Measurements from ENCODE around the gene SGPP2. TPM values are rescaled to one million over a fixed set of nuclear protein-coding genes. Genes with fewer than 3 reads are reported as not detected.

The SGPP2 gene
- total RNA-seq, 1 experiment from 2014 or later: not detected

GRCh38 chr2:222525811-222526210 is 101.5 kb downstream of the SGPP2 start:
- DNase-seq (ENCODE audit: low read depth): no peak

DNA sequence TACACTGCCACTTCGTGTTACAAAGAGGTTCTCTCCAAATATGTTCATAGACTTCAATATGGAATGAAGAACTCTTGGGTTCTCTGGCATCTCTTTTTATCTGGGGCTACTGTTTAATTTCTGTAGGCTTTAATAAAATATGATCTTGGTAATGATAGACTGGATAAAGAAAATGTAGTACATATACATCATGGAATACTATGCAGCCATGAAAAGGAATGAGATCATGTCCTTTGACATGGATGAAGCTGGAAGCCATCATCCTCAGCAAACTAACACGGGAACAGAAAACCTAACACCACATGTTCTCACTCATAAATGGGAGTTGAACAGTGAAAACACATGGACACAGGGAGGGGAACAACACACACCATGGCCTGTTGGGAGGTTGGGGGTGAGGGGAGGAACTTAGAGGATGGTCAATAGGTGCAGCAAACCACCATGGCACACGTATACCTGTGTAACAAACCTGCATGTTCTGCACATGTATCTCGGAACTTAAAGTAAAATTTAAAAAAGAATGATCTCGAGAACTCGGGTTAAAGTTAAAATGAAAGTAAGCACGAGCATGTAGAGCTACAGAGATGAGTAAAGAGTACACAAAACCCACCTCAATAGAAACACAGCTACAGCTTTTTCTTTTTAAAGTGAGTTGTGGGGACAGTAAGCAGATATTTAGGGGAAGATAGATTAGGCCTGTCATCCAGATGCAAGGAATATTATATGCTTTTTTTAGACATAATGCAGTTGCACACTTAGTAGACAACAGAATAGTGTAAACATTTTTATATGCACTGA is 102.3 kb downstream of the SGPP2 start:
- no peak for DNase-seq (ENCODE audit: low read depth)

GRCh38 chr2:222532315-222532714 is 108.0 kb downstream of the SGPP2 start:
- no peak for DNase-seq (ENCODE audit: low read depth)

- no peak for DNase-seq (ENCODE audit: low read depth)
Observed at GRCh38 chr2:222535477-222535876, 111.1 kb downstream of the SGPP2 start.

DNA sequence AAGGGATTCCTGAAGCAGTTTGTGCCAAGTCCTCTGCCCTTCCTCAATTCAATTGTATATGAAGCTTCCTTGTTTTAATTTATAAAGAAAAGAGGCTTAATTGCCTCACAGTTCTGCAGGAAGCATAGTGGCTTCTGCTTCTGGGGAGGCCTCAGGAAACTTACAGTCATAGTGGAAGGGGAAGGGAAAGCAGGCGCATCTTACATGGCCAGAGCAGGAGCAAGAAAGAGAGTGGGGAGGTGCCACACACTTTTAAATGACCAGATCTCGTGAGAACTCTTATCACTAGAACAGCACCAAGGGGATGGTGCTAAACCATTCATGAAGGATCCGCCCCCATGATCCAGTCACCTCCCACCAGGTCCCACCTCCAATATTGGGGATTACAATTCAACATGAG is 114.2 kb downstream of the SGPP2 start:
- no peak for DNase-seq (ENCODE audit: low read depth)

DNA sequence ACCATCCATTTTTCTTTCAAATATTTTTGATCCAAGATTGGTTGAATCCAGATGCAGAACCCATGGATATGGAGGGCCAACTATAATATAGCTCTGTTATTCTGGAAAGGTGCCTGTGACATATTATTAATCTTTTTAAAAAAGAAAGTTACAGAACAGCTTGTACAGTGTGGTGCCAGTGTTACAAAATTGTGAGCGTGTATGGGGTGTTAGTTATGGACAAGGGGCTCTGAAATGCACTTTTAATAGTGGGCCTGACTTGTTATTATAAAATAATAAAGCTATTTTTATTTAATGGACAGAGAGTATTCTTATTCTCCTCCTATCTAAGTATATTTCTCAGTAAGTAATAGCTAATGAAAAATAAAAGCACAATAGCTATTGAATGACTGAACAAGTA is 120.3 kb downstream of the SGPP2 start:
- DNase-seq (ENCODE audit: low read depth): no peak

DNA sequence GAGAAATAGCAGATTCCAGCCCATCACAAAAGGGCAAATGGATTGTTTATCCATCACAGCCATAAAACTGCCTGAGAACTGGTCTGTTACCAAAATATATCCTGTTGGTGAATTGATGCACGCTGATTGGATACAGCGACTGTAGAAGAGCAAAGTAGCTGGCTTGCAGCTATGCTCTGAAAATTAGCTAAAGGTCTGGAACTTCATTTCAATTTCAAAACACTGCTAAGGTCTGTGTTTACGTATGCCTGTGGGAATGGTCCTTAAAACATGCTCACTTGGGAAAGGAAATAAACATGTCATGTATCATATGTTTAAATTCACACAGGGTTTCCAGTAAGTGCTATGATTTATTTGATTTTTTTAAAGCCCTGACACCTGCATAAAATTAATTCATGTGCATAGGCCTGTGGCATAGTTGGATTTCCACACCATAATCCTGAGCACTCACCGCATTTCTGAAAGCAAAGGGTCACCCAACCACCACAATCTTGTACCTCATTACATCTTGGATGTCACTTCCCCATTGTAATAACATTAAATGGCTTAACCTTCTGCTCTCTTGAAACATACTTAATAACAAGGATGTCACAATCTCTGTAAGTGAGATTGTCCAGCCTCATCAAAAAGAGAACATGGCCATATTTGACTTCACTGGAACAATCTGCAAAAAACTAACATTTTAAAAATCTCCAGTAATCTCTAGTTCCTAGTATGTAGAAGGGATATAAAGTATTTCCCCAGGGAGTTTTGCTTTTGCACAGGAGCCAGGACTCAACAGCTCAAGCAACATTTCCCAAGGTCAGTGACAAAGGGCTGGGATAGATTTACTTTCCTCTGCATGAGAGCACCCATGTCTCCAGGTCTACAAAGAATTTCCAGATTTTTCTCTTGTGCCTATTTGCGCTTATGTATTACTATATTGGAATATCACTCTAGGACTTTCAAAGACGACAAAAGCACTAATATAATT is 121.8 kb downstream of the SGPP2 start:
- no peak for DNase-seq (ENCODE audit: low read depth)

GRCh38 chr2:222547083-222547482 is 122.7 kb downstream of the SGPP2 start:
- no peak for DNase-seq (ENCODE audit: low read depth)

DNA sequence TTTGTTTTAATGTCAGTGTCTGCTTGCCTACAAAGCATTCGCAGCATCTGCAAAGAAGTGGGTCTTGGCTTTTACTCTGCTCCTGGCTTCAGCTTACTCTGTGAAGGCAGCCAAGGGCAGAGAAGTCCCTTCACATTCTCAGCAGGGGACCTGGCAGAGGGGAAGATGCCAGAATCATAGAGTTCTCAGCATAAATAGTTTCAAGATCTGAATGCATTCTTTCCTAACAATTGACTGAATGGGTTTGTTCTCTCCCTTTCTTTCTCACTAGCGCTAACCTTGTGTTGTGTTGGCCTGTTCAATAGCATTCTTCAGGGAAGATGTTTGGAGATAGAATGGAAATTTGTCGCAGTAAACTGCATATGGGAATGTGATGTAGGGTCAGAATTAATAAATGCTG is 124.6 kb downstream of the SGPP2 start:
- no peak for DNase-seq (ENCODE audit: low read depth)

GRCh38 chr2:222554517-222554916 is 130.2 kb downstream of the SGPP2 start:
- DNase-seq (ENCODE audit: low read depth): no peak

GRCh38 chr2:222561151-222561550 is 136.8 kb downstream of the SGPP2 start:
- no peak for DNase-seq (ENCODE audit: low read depth)

DNA sequence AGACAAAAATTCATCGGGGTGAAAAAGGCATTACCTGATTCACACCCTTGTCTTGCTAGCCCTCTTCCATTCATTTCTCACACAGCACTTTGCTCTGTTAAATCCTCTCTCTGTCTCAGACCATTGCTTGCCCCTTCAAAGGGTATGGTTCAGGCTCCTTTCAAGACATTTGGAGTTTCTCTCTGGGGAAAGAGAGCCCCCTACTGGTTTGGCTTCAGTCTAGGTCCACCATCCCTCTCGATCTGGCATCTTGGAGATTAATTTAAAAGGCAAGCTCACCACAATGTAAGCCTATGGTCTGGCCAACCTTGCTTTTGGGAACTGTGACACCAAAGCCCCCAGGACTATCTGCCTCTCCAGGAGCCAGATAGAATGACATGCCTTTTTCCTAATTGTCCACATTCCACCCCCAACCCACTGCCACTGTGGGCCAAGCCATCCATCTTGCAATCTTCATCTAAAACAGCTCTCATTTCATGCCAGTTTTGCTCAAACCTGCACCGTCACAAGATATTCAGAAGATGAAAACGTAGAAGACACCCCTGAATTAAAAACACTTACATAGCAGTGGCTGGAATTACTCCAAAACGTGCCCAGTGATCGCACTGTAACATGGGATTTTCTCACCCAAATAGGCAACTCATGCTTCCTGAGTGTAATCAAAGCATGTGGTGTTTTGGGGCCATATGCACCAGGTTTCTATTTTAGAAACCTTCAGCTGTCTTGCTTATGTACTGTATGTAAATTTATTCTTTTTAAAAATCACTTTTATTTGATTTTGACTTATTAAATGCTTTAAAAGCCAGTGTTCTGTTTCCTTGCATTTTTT is 137.7 kb downstream of the SGPP2 start:
- peak; percentile 72 for DNase-seq (ENCODE audit: low read depth)

GRCh38 chr2:222563106-222563718 is 138.9 kb downstream of the SGPP2 start:
- DNase-seq (ENCODE audit: low read depth): no peak

DNA sequence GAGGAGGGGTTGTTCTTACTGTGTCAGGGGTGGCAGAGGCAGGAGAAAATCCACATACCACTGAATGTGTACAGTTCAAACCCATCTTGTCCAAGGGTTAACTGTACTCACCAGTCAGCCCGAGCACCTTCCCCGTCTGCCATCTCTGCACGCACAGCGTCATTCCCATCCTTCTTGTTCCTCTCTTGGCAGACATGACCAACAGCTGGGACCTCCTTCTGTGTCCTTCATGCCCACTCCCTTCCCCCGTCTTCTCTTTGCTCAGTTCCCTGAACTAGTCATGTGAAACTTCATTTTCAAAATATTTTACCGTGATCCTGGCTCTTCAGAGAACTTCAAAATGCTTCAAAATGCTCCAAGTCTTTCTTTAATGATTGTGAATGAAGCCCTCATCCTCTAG is 139.6 kb downstream of the SGPP2 start:
- no peak for DNase-seq (ENCODE audit: low read depth)

- no peak for DNase-seq (ENCODE audit: low read depth)
Observed at GRCh38 chr2:222566229-222566628, 141.9 kb downstream of the SGPP2 start.

DNA sequence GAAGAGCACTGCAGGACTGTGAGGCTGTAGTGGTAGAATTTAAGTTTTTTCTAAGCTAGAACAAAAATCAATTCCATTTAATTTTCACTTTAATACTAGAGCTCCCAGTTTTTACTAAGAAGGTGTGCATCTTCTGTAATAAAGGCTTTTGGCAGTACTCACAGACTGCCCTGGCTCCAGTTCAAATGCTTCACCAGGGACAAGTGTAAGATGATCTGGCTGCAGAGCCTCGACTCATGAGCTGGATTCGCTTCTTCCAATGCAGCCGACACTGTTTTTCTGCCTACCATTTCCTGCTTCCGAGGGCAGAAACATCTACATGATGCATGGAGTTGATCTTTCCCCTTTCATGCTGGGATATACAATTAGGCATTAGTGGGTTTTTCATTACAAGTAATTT is 144.5 kb downstream of the SGPP2 start:
- DNase-seq (ENCODE audit: low read depth): peak; percentile 43

DNA sequence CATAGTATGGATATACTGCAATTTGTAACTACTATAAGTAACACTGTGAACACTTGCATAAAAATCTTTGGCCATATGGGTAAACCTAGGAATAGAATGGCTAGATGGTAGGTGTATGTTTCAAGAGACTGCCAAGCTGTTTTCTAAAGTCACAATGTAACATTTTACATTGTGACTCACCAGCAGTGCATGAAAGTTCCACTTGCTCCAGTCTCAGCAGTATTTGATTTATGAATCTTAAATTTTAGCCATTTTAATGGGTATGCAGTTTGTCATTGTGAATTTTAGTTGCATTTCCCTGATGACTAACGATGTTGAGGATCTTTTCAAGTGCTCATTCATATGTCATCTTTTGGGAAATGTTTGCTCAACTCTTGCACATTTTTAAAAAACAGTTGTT is 145.5 kb downstream of the SGPP2 start:
- no peak for DNase-seq (ENCODE audit: low read depth)

GRCh38 chr2:222572264-222572721 is 147.9 kb downstream of the SGPP2 start:
- peak; percentile 37 for DNase-seq (ENCODE audit: low read depth)

DNA sequence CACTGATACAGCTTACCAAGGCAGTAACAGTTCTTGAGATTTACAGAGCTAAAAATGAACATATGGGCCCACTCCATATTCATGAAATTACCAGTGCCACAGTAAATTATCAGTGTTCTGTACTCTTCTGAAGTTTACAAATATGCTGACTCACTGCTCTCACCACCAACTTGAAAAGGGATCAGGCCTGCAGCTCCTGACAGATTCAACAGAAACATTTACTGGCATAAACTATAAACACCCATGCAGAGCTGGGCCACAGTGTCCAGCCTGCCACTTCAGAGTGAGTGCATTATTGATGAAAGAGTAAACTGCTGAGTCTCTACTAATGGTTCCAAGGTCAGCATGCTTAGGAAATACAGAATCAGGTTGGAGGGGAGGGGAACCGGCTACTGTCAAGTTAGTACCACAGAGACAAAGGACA is 148.4 kb downstream of the SGPP2 start:
- peak; percentile 65 for DNase-seq (ENCODE audit: low read depth)

DNA sequence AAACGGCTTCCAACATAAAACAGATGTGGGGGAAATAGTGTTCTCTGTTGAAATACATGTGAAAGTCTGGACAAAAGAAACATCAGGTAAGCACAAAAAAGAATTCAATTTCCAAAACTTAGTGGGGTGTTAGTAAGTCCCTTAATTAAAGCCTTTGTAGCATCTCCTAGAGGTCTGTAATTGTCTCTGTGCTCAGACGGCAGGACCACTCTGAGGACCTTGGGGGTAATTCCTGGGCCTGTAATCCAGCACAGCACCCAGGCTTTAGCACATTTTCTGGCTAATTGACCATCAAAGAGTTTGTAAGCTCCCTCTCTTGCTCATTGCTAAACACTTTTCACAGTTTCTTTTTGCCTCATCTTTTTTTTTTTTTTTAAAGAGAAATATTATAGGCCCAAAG is 151.3 kb downstream of the SGPP2 start:
- DNase-seq (ENCODE audit: low read depth): no peak

Measured in RPMI7951 (cell line).